K562 (cell line): ENCODE measurements around the gene OXSR1. TPM values are rescaled to one million over a fixed set of nuclear protein-coding genes. Genes with fewer than 3 reads are reported as not detected.
A peak's percentile ranks its signal among the peaks of the same experiment; 100 is the strongest.

Source experiments
- CBX2 ChIP-seq: fragments of 200-600 bp; sonication (generic); IDR thresholded peaks from one replicate; pipeline ENCODE4 v1.6.1; 2012; ENCODE audit warnings: mild to moderate bottlenecking, low read length, inconsistent platforms; ENCODE audit not compliant: insufficient read depth, poor library complexity, severe bottlenecking
- CBX3 ChIP-seq, 2 experiments: IDR thresholded peaks; 1 replicate in 1 of 2; 2 replicates in 1 of 2; pipeline ENCODE4 v1.6.1; 2012; ENCODE audit warnings: inconsistent platforms in 2 of 2, low read length in 2 of 2, borderline replicate concordance in 1 of 2, control low read depth in 1 of 2
- FOXP4 ChIP-seq: sonication (generic); formaldehyde crosslinking; IDR thresholded peaks from 2 replicates; pipeline ENCODE4 v1.8.0; 2022; ENCODE audit warnings: mild to moderate bottlenecking, missing genetic modification reagents, borderline replicate concordance
- GTF2B ChIP-seq: IDR thresholded peaks from 2 replicates; pipeline ENCODE4 v1.6.1; 2011; ENCODE audit not compliant: insufficient read length; ENCODE audit errors: extremely low read depth
- HBP1 ChIP-seq: fragments of 450-650 bp; formaldehyde crosslinking; IDR thresholded peaks from 2 replicates; pipeline ENCODE4 v1.4.0; 2022; ENCODE audit warnings: missing genetic modification characterization
- HSF4 ChIP-seq: fragments of 250-450 bp; sonication (Bioruptor Pico); IDR thresholded peaks from 2 replicates; pipeline ENCODE4 v2.1.2; 2022; ENCODE audit warnings: mild to moderate bottlenecking, moderate library complexity, borderline replicate concordance
- PHF20 ChIP-seq: fragments of 450-650 bp; IDR thresholded peaks from 2 replicates; pipeline ENCODE4 v1.6.1; 2018; ENCODE audit not compliant: partially characterized antibody
- POLR2G ChIP-seq: fragments of 200-400 bp; formaldehyde crosslinking; IDR thresholded peaks from 2 replicates; pipeline ENCODE4 v1.6.1; 2017; ENCODE audit warnings: low read depth, mild to moderate bottlenecking, antibody characterized with exemption, low read length, moderate library complexity
- PPARD ChIP-seq: fragments of 250-450 bp; sonication (Bioruptor Pico); IDR thresholded peaks from 2 replicates; pipeline ENCODE4 v1.8.0; 2022; ENCODE audit warnings: inconsistent platforms, mild to moderate bottlenecking, moderate library complexity
- PURB ChIP-seq: sonication (generic); formaldehyde crosslinking; IDR thresholded peaks from 2 replicates; pipeline ENCODE4 v1.9.0; 2021; ENCODE audit warnings: low read depth, mild to moderate bottlenecking, missing genetic modification reagents
- RBFOX2 ChIP-seq: fragments of 200-400 bp; formaldehyde crosslinking; IDR thresholded peaks from 2 replicates; pipeline ENCODE4 v1.6.1; 2017; ENCODE audit warnings: low read depth, mild to moderate bottlenecking, low read length, moderate library complexity
- SMARCE1 ChIP-seq: fragments of 450-650 bp; IDR thresholded peaks from 2 replicates; pipeline ENCODE4 v1.7.1; 2016; ENCODE audit warnings: mild to moderate bottlenecking
- XRCC3 ChIP-seq: fragments of 450-650 bp; IDR thresholded peaks from 2 replicates; pipeline ENCODE4 v1.6.1; 2017; ENCODE audit warnings: mild to moderate bottlenecking, moderate library complexity
- ZBTB1 ChIP-seq: sonication (generic); formaldehyde crosslinking; IDR thresholded peaks from 2 replicates; pipeline ENCODE4 v1.8.1; 2023; ENCODE audit warnings: missing genetic modification reagents, low read depth, mild to moderate bottlenecking, borderline replicate concordance
- ZNF347 ChIP-seq: fragments of 450-650 bp; formaldehyde crosslinking; IDR thresholded peaks from 2 replicates; pipeline ENCODE4 v1.4.0; 2020; ENCODE audit warnings: low read depth, mild to moderate bottlenecking, moderate library complexity
- ZSCAN32 ChIP-seq: fragments of 450-650 bp; formaldehyde crosslinking; IDR thresholded peaks from 2 replicates; pipeline ENCODE4 v1.4.0; 2020; ENCODE audit warnings: mild to moderate bottlenecking, moderate library complexity
- polyA plus RNA-seq, 8 experiments: library from polyadenylated mRNA; depleted of rRNA in 4 of 8; stranded (reverse) in 5 of 8; unstranded in 3 of 8; fragments of >200 nt; fragmentation: Nextera tagmentation in 2 of 8; fragmentation: Illumina TruSeq in 1 of 8; extraction: Ambion mirVana in 2 of 8; extraction: Trizol in 1 of 8; gene quantifications; 2 replicates each; pipeline versions ENCODE4 v1.2.1 to v1.2.3, GENCODE V29; 2011 to 2014; ENCODE audit warnings: inconsistent platforms in 1 of 8, missing spikeins in 1 of 8
- total RNA-seq, 7 experiments: library from RNA; depleted of rRNA in 6 of 7; stranded (reverse); fragments of >200 nt in 6 of 7; fragmentation: Illumina TruSeq in 2 of 7; extraction: Trizol in 2 of 7; gene quantifications; 2 replicates each; pipeline versions ENCODE4 v1.2.1 to v1.2.3, GENCODE V29; 2011 to 2021; ENCODE audit warnings: low replicate concordance in 1 of 7
- TF ChIP-seq, protein P1 (sequence below), 3 experiments: IDR thresholded peaks in 2 of 3; conservative IDR thresholded peaks in 1 of 3; 2 replicates each; pipeline ENCODE4 v1.5.1; 2011 to 2012; ENCODE audit warnings: low read length in 3 of 3, mild to moderate bottlenecking in 3 of 3, control low read depth in 2 of 3, improper control_type of control experiment in 1 of 3, inconsistent platforms in 1 of 3, low read depth in 1 of 3, mixed read lengths in 1 of 3, moderate library complexity in 1 of 3; ENCODE audit not compliant: insufficient read depth in 2 of 3
- TF ChIP-seq, protein P2 (sequence below): sonication (generic); IDR thresholded peaks from 2 replicates; pipeline ENCODE4 v1.6.1; 2016

The OXSR1 gene
- total and polyA plus RNA-seq, 9 of the 15 experiments (the other 6 are each of a cell fraction or from before 2014, with no cell fraction given) = 15.7 to 87.6 (median 48.7) TPM

- TF ChIP-seq, protein P1, sequence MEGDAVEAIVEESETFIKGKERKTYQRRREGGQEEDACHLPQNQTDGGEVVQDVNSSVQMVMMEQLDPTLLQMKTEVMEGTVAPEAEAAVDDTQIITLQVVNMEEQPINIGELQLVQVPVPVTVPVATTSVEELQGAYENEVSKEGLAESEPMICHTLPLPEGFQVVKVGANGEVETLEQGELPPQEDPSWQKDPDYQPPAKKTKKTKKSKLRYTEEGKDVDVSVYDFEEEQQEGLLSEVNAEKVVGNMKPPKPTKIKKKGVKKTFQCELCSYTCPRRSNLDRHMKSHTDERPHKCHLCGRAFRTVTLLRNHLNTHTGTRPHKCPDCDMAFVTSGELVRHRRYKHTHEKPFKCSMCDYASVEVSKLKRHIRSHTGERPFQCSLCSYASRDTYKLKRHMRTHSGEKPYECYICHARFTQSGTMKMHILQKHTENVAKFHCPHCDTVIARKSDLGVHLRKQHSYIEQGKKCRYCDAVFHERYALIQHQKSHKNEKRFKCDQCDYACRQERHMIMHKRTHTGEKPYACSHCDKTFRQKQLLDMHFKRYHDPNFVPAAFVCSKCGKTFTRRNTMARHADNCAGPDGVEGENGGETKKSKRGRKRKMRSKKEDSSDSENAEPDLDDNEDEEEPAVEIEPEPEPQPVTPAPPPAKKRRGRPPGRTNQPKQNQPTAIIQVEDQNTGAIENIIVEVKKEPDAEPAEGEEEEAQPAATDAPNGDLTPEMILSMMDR (IDR thresholded peaks at IDR 0.05 in 2 of 3, conservative IDR thresholded peaks at IDR 0.05 in 1 of 3; ENCODE audit: insufficient read depth in 2 of 3, low read depth in 1 of 3, low read length in 3 of 3) = 0 out of 6 replicates have a peak, but pooled peaks of 1 of the 3 experiments have one; percentile 11
- TF ChIP-seq PPARD (no peak), CBX2 (no peak), HSF4 (CRISPR knock-in tag) (no peak), FOXP4 (CRISPR knock-in tag) (no peak), RBFOX2 (0 out of 2 replicates have a peak, but pooled peaks have one; percentile 4), SMARCE1 (no peak), HBP1 (CRISPR knock-in tag) (no peak), XRCC3 (no peak), ZNF347 (CRISPR knock-in tag) (no peak), ZBTB1 (CRISPR knock-in tag) (no peak), GTF2B (no peak), PURB (CRISPR knock-in tag) (no peak), ZSCAN32 (CRISPR knock-in tag) (no peak), POLR2G (peak; percentile 54), PHF20 (no peak), CBX3 (IDR thresholded peaks at IDR 0.05; ENCODE audit: borderline replicate concordance in 1 of 2, low read length in 2 of 2) (no peak)
- TF ChIP-seq, protein P2, sequence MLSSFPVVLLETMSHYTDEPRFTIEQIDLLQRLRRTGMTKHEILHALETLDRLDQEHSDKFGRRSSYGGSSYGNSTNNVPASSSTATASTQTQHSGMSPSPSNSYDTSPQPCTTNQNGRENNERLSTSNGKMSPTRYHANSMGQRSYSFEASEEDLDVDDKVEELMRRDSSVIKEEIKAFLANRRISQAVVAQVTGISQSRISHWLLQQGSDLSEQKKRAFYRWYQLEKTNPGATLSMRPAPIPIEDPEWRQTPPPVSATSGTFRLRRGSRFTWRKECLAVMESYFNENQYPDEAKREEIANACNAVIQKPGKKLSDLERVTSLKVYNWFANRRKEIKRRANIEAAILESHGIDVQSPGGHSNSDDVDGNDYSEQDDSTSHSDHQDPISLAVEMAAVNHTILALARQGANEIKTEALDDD = no peak
Measured at GRCh38 chr3:38116471-38117162, 48.7 kb upstream of the OXSR1 start (continued).
